Panc1 (cell line): ENCODE results near the gene C1orf167. TPM values are rescaled to one million over a fixed set of nuclear protein-coding genes. Genes with fewer than 3 reads are reported as not detected.

Source experiments
- ATAC-seq: fragments of 200-7000 bp; cut with Tn5 transposase; 2 replicates; pipeline ENCODE4 v1.9.1; 2020; ENCODE audit warnings: mild to moderate bottlenecking, moderate library complexity
- BruUV-seq: library from RNA; stranded (reverse); fragments of 400-500 nt; replicated peaks from 2 replicates; lab custom pipeline; 2021; lab: Mats Ljungman, UMichigan
- CTCF ChIA-PET: fragments of 300-600 bp; sonication (Branson Sonifier 250); formaldehyde crosslinking; loops from one replicate; lab custom pipeline; 2022; ENCODE audit warnings: antibody characterized with exemption; lab: Charles Lee
- POLR2A ChIA-PET: fragments of 300-600 bp; sonication (Branson Sonifier 250); formaldehyde crosslinking; loops from one replicate; lab custom pipeline; 2022; ENCODE audit warnings: antibody characterized with exemption; lab: Charles Lee
- DNase-seq: peaks from one replicate; pipeline ENCODE4 v3.0.0-alpha.2; 2010; ENCODE audit warnings: low read depth, low spot score
- H3K27ac ChIP-seq: 2 replicates; pipeline ENCODE4 v1.5.1; 2011; ENCODE audit warnings: mild to moderate bottlenecking, low read length, inconsistent platforms
- H3K27me3 ChIP-seq: fragments of 200-500 bp; sonication (Bioruptor generic); 2 replicates; pipeline ENCODE4 v1.6.0; 2014; ENCODE audit warnings: low read length, inconsistent platforms; ENCODE audit not compliant: control insufficient read depth, insufficient read depth
- H3K36me3 ChIP-seq: fragments of 200-500 bp; sonication (Bioruptor generic); 2 replicates; pipeline ENCODE4 v1.5.1; 2014; ENCODE audit warnings: inconsistent platforms, mild to moderate bottlenecking, low read length, moderate library complexity; ENCODE audit not compliant: control insufficient read depth, insufficient read depth
- H3K4me1 ChIP-seq: 2 replicates; pipeline ENCODE4 v1.5.1; 2011; ENCODE audit warnings: inconsistent platforms, mild to moderate bottlenecking, low read length, moderate library complexity; ENCODE audit not compliant: control insufficient read depth, insufficient read depth
- H3K4me3 ChIP-seq, 2 experiments: 2 replicates each; pipeline ENCODE4 v1.5.1; 2011 to 2012; ENCODE audit warnings: low read depth in 2 of 2, low read length in 2 of 2, mild to moderate bottlenecking in 2 of 2, inconsistent platforms in 1 of 2, moderate library complexity in 1 of 2
- H3K9me3 ChIP-seq: fragments of 200-500 bp; sonication (Bioruptor generic); 2 replicates; pipeline ENCODE4 v1.5.1; 2014; ENCODE audit warnings: low read depth, mild to moderate bottlenecking, inconsistent platforms, low read length, moderate library complexity; ENCODE audit not compliant: control insufficient read depth, insufficient read depth
- POLR2AphosphoS5 ChIP-seq: IDR thresholded peaks from 2 replicates; pipeline ENCODE4 v1.6.1; 2012; ENCODE audit warnings: mild to moderate bottlenecking, low read depth, low read length, moderate library complexity
- REST ChIP-seq, 2 experiments: IDR thresholded peaks; 2 replicates each; pipeline ENCODE4 v1.6.1; 2011 to 2012; ENCODE audit warnings: low read depth in 2 of 2, control low read depth in 1 of 2, low read length in 1 of 2, mild to moderate bottlenecking in 1 of 2, moderate library complexity in 1 of 2; ENCODE audit not compliant: insufficient read depth in 1 of 2
- SIN3A ChIP-seq: IDR thresholded peaks from 2 replicates; pipeline ENCODE4 v1.6.1; 2012; ENCODE audit warnings: low read depth, mild to moderate bottlenecking, low read length, moderate library complexity, borderline replicate concordance; ENCODE audit not compliant: insufficient read depth
- TCF7L2 ChIP-seq: IDR thresholded peaks from 2 replicates; pipeline ENCODE4 v1.6.1; 2011; ENCODE audit warnings: mild to moderate bottlenecking, low read depth, low read length, inconsistent platforms
- in situ Hi-C: cut with HindIII; loops from 2 replicates; pipeline ENCODE4 v1.10.0; 2016; ENCODE audit warnings: low sequenced_read_pairs, low pct_unique_long_range_greater_than_20kb
- intact Hi-C: fragments of 100-400 bp; cut with micrococcal nuclease; formaldehyde crosslinking; loops from one replicate; pipeline ENCODE4 v1.10.0; 2022; ENCODE audit not compliant: unreplicated experiment
- total RNA-seq: library from RNA; stranded (reverse); gene quantifications from one replicate; pipeline ENCODE4 v1.2.1, GENCODE V29; 2021; ENCODE audit not compliant: unreplicated experiment
- TF ChIP-seq, protein P1 (sequence below): fragments of 450-650 bp; IDR thresholded peaks from 2 replicates; pipeline ENCODE4 v1.5.1; 2017; ENCODE audit warnings: mild to moderate bottlenecking

The C1orf167 gene
- total RNA-seq, 1 experiment from 2014 or later = not detected

GRCh38 chr1:11787804-11788436 lies 25.9 kb downstream of the C1orf167 start:
- no peaks in the 10 kb centered on the region for H3K27me3 ChIP-seq
- DNase-seq = no peak
- TF ChIP-seq POLR2AphosphoS5 = no peak
- no peak for TF ChIP-seq TCF7L2
- TF ChIP-seq REST (IDR thresholded peaks at IDR 0.05; ENCODE audit: insufficient read depth in 1 of 2, low read depth in 2 of 2, low read length in 1 of 2) = no peak
- TF ChIP-seq, protein P1, sequence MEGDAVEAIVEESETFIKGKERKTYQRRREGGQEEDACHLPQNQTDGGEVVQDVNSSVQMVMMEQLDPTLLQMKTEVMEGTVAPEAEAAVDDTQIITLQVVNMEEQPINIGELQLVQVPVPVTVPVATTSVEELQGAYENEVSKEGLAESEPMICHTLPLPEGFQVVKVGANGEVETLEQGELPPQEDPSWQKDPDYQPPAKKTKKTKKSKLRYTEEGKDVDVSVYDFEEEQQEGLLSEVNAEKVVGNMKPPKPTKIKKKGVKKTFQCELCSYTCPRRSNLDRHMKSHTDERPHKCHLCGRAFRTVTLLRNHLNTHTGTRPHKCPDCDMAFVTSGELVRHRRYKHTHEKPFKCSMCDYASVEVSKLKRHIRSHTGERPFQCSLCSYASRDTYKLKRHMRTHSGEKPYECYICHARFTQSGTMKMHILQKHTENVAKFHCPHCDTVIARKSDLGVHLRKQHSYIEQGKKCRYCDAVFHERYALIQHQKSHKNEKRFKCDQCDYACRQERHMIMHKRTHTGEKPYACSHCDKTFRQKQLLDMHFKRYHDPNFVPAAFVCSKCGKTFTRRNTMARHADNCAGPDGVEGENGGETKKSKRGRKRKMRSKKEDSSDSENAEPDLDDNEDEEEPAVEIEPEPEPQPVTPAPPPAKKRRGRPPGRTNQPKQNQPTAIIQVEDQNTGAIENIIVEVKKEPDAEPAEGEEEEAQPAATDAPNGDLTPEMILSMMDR = no peak
- no peak for TF ChIP-seq SIN3A
- in situ Hi-C loops = no loop called here
- no TSS peak for BruUV-seq
- ChIA-PET CTCF (no interaction called here), POLR2A (no interaction called here)
- H3K9me3 ChIP-seq = no peaks in the 10 kb centered on the region
- peaks cover 13% of the 10 kb centered on the region for H3K4me1 ChIP-seq
- no peaks in the 10 kb centered on the region for H3K36me3 ChIP-seq
- H3K27ac ChIP-seq = no peak overlapping the region
- intact Hi-C loops = no loop called here
- ATAC-seq = peak; percentile 8; the same call in 1 of the 2 replicates
- no peak overlapping the region for H3K4me3 ChIP-seq

DNA sequence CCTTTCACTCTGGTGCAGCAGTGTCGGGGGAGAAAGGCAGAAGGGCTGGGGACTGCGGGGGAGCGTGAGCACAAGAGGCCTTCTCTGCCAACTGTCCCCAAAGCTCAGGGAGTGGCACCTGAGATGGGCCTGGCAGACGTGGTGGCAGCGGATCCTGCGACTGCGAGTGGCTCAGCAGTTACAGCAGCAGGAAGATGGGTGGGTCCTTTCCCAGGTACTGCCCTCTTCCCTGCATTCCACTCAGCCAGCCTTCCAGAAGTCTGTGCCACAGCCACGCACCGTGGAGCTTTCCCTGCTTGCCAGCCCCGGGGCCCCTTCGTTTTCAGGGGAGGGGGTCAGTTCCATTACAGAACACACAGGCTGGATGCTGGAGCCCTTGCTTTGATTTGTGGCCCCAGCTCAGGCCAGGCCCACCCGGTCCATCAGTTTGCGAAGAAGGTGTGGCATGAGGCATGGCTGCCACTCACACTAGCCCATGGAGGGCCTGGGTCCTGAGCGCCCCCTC lies 26.6 kb downstream of the C1orf167 start:
- intact Hi-C loops (no loop called here), in situ Hi-C loops (no loop called here)
- no peak for DNase-seq
- Histone ChIP-seq H3K27me3 (no peaks in the 10 kb centered on the region), H3K4me1 (peaks cover 13% of the 10 kb centered on the region), H3K36me3 (no peaks in the 10 kb centered on the region), H3K4me3 (no peak overlapping the region), H3K9me3 (no peaks in the 10 kb centered on the region), H3K27ac (no peak overlapping the region)
- no peak for ATAC-seq
- ChIA-PET POLR2A (no interaction called here), CTCF (no interaction called here)
- TF ChIP-seq TCF7L2 = no peak
- no peak for TF ChIP-seq REST (IDR thresholded peaks at IDR 0.05; ENCODE audit: insufficient read depth in 1 of 2, low read depth in 2 of 2, low read length in 1 of 2)
- TF ChIP-seq SIN3A = no peak
- TF ChIP-seq POLR2AphosphoS5 = no peak
- TF ChIP-seq, protein P1 = no peak
- no TSS peak for BruUV-seq
